ENCODE results near the gene FXYD2. TPM values are rescaled to one million over a fixed set of nuclear protein-coding genes. Genes with fewer than 3 reads are reported as not detected.

The FXYD2 gene
- total RNA-seq, 6 experiments from 2014 or later: 0.40 TPM; not detected in 5

DNA sequence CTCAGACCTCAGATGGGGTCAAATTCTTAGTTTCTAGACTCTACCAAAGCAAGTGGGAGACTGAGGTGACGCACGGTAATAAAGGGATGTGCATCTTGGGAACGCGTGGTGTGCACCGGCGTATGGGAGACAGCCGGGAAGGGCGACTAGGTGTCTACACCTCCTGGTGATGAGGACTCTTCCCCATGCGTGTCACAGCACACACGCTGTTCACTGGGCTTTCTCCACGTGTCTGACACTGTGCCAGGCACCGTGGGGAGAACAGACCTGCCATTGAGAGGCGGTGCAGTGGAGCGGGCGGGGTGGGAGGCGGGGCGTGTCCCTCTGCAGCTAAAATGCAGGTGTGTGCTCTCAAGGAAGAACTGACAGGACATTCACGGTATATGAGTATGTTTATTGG lies 46.6 kb upstream of the FXYD2 start:
- TF ChIP-seq, protein P1, sequence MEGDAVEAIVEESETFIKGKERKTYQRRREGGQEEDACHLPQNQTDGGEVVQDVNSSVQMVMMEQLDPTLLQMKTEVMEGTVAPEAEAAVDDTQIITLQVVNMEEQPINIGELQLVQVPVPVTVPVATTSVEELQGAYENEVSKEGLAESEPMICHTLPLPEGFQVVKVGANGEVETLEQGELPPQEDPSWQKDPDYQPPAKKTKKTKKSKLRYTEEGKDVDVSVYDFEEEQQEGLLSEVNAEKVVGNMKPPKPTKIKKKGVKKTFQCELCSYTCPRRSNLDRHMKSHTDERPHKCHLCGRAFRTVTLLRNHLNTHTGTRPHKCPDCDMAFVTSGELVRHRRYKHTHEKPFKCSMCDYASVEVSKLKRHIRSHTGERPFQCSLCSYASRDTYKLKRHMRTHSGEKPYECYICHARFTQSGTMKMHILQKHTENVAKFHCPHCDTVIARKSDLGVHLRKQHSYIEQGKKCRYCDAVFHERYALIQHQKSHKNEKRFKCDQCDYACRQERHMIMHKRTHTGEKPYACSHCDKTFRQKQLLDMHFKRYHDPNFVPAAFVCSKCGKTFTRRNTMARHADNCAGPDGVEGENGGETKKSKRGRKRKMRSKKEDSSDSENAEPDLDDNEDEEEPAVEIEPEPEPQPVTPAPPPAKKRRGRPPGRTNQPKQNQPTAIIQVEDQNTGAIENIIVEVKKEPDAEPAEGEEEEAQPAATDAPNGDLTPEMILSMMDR (IDR thresholded peaks at IDR 0.05): no peak
- peaks cover 66% of the 10 kb centered on the region for H3K27me3 Mint-ChIP-seq (ENCODE audit: insufficient read depth)
- no peak overlapping the region for H3K4me3 Mint-ChIP-seq
- no peak for DNase-seq
- H3K4me1 Mint-ChIP-seq (ENCODE audit: low read depth): no peaks in the 10 kb centered on the region
- no peak overlapping the region for H3K27ac Mint-ChIP-seq
- no peaks in the 10 kb centered on the region for H3K36me3 Mint-ChIP-seq (ENCODE audit: low read depth)
- no peaks in the 10 kb centered on the region for H3K9me3 Mint-ChIP-seq

DNA sequence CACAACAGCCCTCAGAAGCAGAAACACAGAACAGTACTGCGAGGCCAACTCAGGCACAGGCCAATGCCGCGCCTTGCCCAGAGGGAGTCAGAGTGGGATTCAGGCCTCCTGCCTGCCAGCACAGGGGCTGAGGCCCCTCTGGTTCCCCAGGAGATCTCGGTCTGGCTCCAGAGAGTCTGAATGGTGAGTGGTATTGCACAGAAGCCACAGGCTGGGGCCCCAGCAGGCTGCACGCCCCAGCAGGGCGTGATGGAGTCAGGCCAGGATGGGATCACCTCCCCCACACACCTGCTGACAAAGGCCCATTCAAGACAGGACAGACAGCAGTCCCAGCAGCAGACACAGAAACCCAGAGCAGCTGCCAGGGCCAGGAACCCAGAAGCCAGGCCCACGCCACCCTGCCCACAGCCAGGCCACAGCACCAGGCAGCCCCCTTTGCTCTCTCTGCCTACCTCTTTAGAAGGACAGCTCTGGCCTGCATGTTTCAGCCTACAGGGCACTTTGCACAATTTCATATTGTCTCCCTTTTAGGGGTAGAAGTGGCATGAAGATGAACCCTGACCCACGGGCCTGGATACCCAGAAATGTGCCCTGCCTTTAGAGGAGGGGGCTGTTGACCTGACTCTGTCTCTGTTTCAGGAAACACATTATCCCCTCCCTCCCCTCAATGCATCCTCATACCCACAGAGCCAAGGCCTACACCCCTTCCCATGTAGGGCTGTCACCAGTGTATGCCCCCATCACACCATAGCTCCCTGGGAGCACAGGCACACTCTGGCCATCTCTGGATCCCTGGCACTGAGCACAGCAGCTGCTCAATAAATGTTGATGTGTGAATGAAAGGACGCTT lies 45.8 kb upstream of the FXYD2 start:
- TF ChIP-seq, protein P1 (IDR thresholded peaks at IDR 0.05): no peak
- H3K9me3 Mint-ChIP-seq: no peaks in the 10 kb centered on the region
- no peaks in the 10 kb centered on the region for H3K36me3 Mint-ChIP-seq (ENCODE audit: low read depth)
- no peak overlapping the region for H3K4me3 Mint-ChIP-seq
- peaks cover 65% of the 10 kb centered on the region for H3K27me3 Mint-ChIP-seq (ENCODE audit: insufficient read depth)
- H3K27ac Mint-ChIP-seq: no peak overlapping the region
- no peak for DNase-seq
- H3K4me1 Mint-ChIP-seq (ENCODE audit: low read depth): no peaks in the 10 kb centered on the region

DNA sequence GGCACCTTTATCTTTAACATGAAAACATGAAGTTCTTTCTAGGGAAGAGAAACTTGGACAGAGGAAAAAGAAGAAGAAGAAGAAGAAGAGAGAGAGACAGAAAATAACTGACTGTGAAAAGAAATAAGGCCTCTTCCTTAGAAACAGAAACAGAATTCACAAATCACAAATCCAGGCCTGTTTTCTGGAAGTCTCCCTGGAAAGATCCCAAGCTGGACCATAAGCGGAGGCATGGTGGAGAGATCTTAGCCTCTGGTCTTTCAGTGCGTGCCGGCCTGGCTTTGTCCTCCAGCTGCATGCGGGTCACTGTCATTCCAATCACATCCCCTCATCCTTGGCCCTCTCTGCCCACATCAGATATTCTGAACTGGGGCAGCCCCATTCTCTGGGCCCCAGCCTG lies 45.1 kb upstream of the FXYD2 start:
- H3K36me3 Mint-ChIP-seq (ENCODE audit: low read depth): no peaks in the 10 kb centered on the region
- no peaks in the 10 kb centered on the region for H3K4me1 Mint-ChIP-seq (ENCODE audit: low read depth)
- no peak overlapping the region for H3K4me3 Mint-ChIP-seq
- peaks cover 60% of the 10 kb centered on the region for H3K27me3 Mint-ChIP-seq (ENCODE audit: insufficient read depth)
- no peak for DNase-seq
- H3K27ac Mint-ChIP-seq: no peak overlapping the region
- TF ChIP-seq, protein P1 (IDR thresholded peaks at IDR 0.05): no peak
- no peaks in the 10 kb centered on the region for H3K9me3 Mint-ChIP-seq

DNA sequence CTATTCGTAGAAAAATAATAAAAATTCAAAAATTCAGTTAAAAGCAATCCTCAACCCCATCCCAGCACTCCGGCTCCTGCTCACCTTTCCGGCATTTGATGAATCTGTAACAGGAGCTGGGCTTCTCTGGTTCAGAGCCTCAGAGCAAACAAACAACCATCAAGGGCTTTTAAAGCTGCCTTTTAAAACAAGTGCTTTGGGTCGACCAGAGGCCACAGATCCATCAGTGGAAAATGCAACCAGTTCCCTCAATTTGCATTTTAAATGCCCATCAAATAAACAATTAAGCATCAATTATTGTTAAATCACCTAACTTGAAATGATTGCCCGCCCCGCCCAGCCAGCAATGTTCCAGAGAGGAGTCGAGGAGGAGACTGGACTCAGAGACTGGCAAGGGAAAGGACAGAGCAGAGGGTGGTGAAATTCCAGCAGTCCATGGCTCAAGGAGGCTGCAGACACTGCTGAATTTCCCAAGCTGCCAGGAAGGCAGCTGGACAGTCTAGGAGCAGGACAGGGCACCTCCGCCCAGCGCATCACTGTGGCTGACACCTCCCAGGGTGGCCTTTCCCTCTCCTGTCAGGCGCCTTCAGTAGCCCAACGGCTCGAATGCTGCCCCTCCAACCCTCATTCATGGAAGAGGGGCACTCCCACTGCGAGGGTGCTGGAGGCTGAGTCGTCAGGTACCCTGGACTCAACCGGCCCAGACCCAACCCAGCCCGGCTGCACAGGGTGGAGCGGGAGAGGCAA lies 44.4 kb upstream of the FXYD2 start:
- H3K36me3 Mint-ChIP-seq (ENCODE audit: low read depth): no peaks in the 10 kb centered on the region
- no peaks in the 10 kb centered on the region for H3K4me1 Mint-ChIP-seq (ENCODE audit: low read depth)
- H3K9me3 Mint-ChIP-seq: no peaks in the 10 kb centered on the region
- no peak overlapping the region for H3K27ac Mint-ChIP-seq
- TF ChIP-seq, protein P1 (IDR thresholded peaks at IDR 0.05): no peak
- DNase-seq: no peak
- peaks cover 53% of the 10 kb centered on the region for H3K27me3 Mint-ChIP-seq (ENCODE audit: insufficient read depth)
- no peak overlapping the region for H3K4me3 Mint-ChIP-seq

DNA sequence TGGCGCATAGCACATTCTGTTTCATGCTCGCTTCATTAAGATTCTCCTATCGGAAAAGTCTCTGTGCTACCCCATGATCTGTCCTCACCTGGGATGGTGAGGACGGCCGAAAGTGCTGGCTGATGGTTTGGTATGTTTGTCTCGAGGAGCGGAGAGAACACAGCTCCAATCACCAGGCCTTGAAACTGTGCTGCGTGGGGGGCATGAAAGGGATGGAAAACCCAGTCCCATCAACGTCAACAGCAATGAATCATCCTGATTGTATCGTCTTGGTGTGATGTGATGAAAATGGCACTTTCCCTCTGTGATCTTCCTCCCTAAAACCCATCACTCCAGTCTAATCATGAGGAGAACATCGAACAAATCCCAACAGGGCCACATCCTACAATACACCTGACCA lies 43.5 kb upstream of the FXYD2 start:
- TF ChIP-seq, protein P1 (IDR thresholded peaks at IDR 0.05): no peak
- H3K36me3 Mint-ChIP-seq (ENCODE audit: low read depth): no peaks in the 10 kb centered on the region
- no peak overlapping the region for H3K4me3 Mint-ChIP-seq
- H3K27ac Mint-ChIP-seq: no peak overlapping the region
- H3K9me3 Mint-ChIP-seq: no peaks in the 10 kb centered on the region
- peaks cover 49% of the 10 kb centered on the region for H3K27me3 Mint-ChIP-seq (ENCODE audit: insufficient read depth)
- no peaks in the 10 kb centered on the region for H3K4me1 Mint-ChIP-seq (ENCODE audit: low read depth)
- DNase-seq: no peak

Data from HFFc6 (cell line).